Stomach (tissue), 9 donors: ENCODE results near the gene PLCH2. TPM values are rescaled to one million over a fixed set of nuclear protein-coding genes. Genes with fewer than 3 reads are reported as not detected.

Source experiments
- DNase-seq, 2 donors: peaks; one replicate each; pipeline versions ENCODE4 v3.0.0 to v3.0.0-alpha.2; 2013 to 2019
- H3K27ac ChIP-seq, 5 donors: fragments of 200-600 bp in 4 of 5; sonication (generic) in 4 of 5; one replicate each; pipeline ENCODE4 v1.5.1; 2013 to 2019; ENCODE audit warnings: mild to moderate bottlenecking in 1 of 5, moderate library complexity in 1 of 5
- H3K27me3 ChIP-seq, 3 donors: fragments of 200-600 bp; sonication (generic); one replicate each; pipeline ENCODE4 v1.5.1; 2017 to 2019; ENCODE audit warnings: mixed run types in 1 of 3
- H3K36me3 ChIP-seq, 4 donors: fragments of 200-600 bp; sonication (generic); 1 replicate in 3 of 4; 2 replicates in 1 of 4; pipeline ENCODE4 v1.5.1; 2016 to 2019
- H3K4me1 ChIP-seq, 4 donors: fragments of 200-600 bp; sonication (generic); one replicate each; pipeline ENCODE4 v1.5.1; 2016 to 2019
- H3K4me3 ChIP-seq, 4 donors: fragments of 200-600 bp; sonication (generic) in 3 of 4; one replicate each; pipeline ENCODE4 v1.5.1; 2016 to 2019; ENCODE audit warnings: mild to moderate bottlenecking in 1 of 4
- H3K9me3 ChIP-seq, 4 donors: fragments of 200-600 bp; sonication (generic); one replicate each; pipeline ENCODE4 v1.5.1; 2016 to 2019
- CTCF ChIP-seq, 7 experiments: fragments of 450-650 bp in 4 of 7; fragments of 200-600 bp in 3 of 7; sonication (generic) in 3 of 7; IDR thresholded peaks; one replicate each; pipeline ENCODE4 v1.5.1; 2016 to 2019; ENCODE audit warnings: antibody characterized with exemption in 7 of 7, control low read depth in 2 of 7, mild to moderate bottlenecking in 1 of 7
- EP300 ChIP-seq: sonication (generic); formaldehyde crosslinking; IDR thresholded peaks from one replicate; pipeline ENCODE4 v1.6.1; 2017; ENCODE audit warnings: antibody characterized with exemption
- POLR2A ChIP-seq, 4 donors: fragments of 450-650 bp; IDR thresholded peaks; one replicate each; pipeline ENCODE4 v1.6.1; 2016; ENCODE audit warnings: antibody characterized with exemption in 4 of 4, control low read depth in 2 of 4, mild to moderate bottlenecking in 1 of 4, moderate library complexity in 1 of 4
- POLR2AphosphoS5 ChIP-seq, 3 donors: sonication (generic); formaldehyde crosslinking; IDR thresholded peaks; one replicate each; pipeline ENCODE4 v1.6.1; 2016; ENCODE audit warnings: antibody characterized with exemption in 3 of 3
- WGBS, 5 donors: extraction: QIAGEN DNeasy Blood & Tissue Kit in 3 of 5; methylation state at CpG; one replicate each; pipeline versions ENCODE4 v1.1.5 to v1.1.7; 2013 to 2018; 5-methylcytosine and 5-hydroxymethylcytosine counted together
- intact Hi-C: fragments of 100-400 bp; cut with DNase I; formaldehyde crosslinking; loops from one replicate; pipeline ENCODE4 v1.15.1; 2023; ENCODE audit warnings: low total_unique reads
- polyA plus RNA-seq, 3 donors: library from polyadenylated mRNA; stranded (reverse); fragments of 200-250 nt; gene quantifications; one replicate each; pipeline ENCODE4 v1.2.3, GENCODE V29; 2013
- total RNA-seq, 5 donors: library from RNA; depleted of rRNA; stranded (reverse); fragments of >200 nt; gene quantifications; one replicate each; pipeline versions ENCODE4 v1.1.0 to v1.2.3, GENCODE V29; 2014 to 2016
- donor health status: healthy with polysubstance abuse.
- donor health status: Bipolar disorder and iron deficiency.
- donor health status: healthy.

Gene PLCH2
- total and polyA plus RNA-seq, 8 donors = 0.55 to 24.9 (median 1.0) TPM; not detected in 2

GRCh38 chr1:2535981-2536380 lies 59.9 kb downstream of the PLCH2 start:
- Histone ChIP-seq H3K9me3 (no peaks in the 10 kb centered on the region), H3K36me3 (no peaks in the 10 kb centered on the region), H3K4me3 (no peak overlapping the region), H3K27ac (no peak overlapping the region), H3K4me1 (peaks cover 15 to 33% (median 32%) of the 10 kb centered on the region in 4 donors), H3K27me3 (peaks cover 0 to 100% (median 36%) of the 10 kb centered on the region in 3 donors)
- intact Hi-C loops = no loop called here
- WGBS, 5 donors = 80 to 92% (median 87%) methylated on average over 9 of the region's 9 CpGs
- DNase-seq = no peak
- no peak for TF ChIP-seq POLR2A (IDR thresholded peaks at IDR 0.05)
- TF ChIP-seq CTCF (IDR thresholded peaks at IDR 0.05) = no peak
- no peak for TF ChIP-seq POLR2AphosphoS5 (IDR thresholded peaks at IDR 0.05)

GRCh38 chr1:2537784-2538115 lies 61.7 kb downstream of the PLCH2 start:
- Histone ChIP-seq H3K27me3 (peaks cover 0 to 99% (median 23%) of the 10 kb centered on the region in 3 donors), H3K4me3 (no peak overlapping the region), H3K4me1 (peaks cover 12 to 34% (median 31%) of the 10 kb centered on the region in 4 donors), H3K9me3 (no peaks in the 10 kb centered on the region), H3K27ac (no peak overlapping the region), H3K36me3 (no peaks in the 10 kb centered on the region)
- WGBS, 5 donors = 49 to 71% (median 64%) methylated on average over 9 of the region's 9 CpGs
- DNase-seq = no peak
- intact Hi-C loops = no loop called here
- TF ChIP-seq POLR2AphosphoS5 (IDR thresholded peaks at IDR 0.05) (no peak), POLR2A (IDR thresholded peaks at IDR 0.05) (no peak), EP300 (no peak), CTCF (IDR thresholded peaks at IDR 0.05) (no peak)

- peaks cover 0 to 99% (median 19%) of the 10 kb centered on the region in 3 donors for H3K27me3 ChIP-seq
- intact Hi-C loops = no loop called here
- TF ChIP-seq POLR2AphosphoS5 (IDR thresholded peaks at IDR 0.05) (no peak), EP300 (no peak)
These were observed 62.3 kb downstream of the PLCH2 start for GRCh38 chr1:2538376-2538775.

GRCh38 chr1:2538872-2539271 lies 62.8 kb downstream of the PLCH2 start:
- no peak overlapping the region for H3K27ac ChIP-seq
- peaks cover 0 to 99% (median 19%) of the 10 kb centered on the region in 3 donors for H3K27me3 ChIP-seq
- H3K4me3 ChIP-seq = no peak overlapping the region
- TF ChIP-seq EP300 (no peak), POLR2AphosphoS5 (IDR thresholded peaks at IDR 0.05) (no peak), CTCF (IDR thresholded peaks at IDR 0.05) (no peak), POLR2A (IDR thresholded peaks at IDR 0.05) (no peak)
- intact Hi-C loops = no loop called here
- 83 to 98% (median 96%) methylated on average over 8 of the region's 8 CpGs; no CpG with 5 or more reads in 1 of the 5 donors for whole genome bisulfite sequencing, 5 donors
- H3K9me3 ChIP-seq = no peaks in the 10 kb centered on the region
- no peaks in the 10 kb centered on the region for H3K36me3 ChIP-seq
- peaks cover 17 to 43% (median 38%) of the 10 kb centered on the region in 4 donors for H3K4me1 ChIP-seq
- no peak for DNase-seq

More at GRCh38 chr1:2538376-2538775, 62.3 kb downstream of the PLCH2 start:
- no peaks in the 10 kb centered on the region for H3K9me3 ChIP-seq
- no peak for DNase-seq
- peaks cover 12 to 38% (median 33%) of the 10 kb centered on the region in 4 donors for H3K4me1 ChIP-seq
- no peak overlapping the region for H3K27ac ChIP-seq
- WGBS, 5 donors = 84 to 91% (median 87%) methylated on average over 4 of the region's 4 CpGs
- no peaks in the 10 kb centered on the region for H3K36me3 ChIP-seq
- H3K4me3 ChIP-seq = no peak overlapping the region

- intact Hi-C loops = no loop called here
- Histone ChIP-seq H3K9me3 (no peaks in the 10 kb centered on the region), H3K27me3 (peaks cover 0 to 97% (median 19%) of the 10 kb centered on the region in 3 donors), H3K27ac (no peak overlapping the region), H3K4me1 (peaks cover 23 to 47% (median 43%) of the 10 kb centered on the region in 4 donors), H3K4me3 (no peak overlapping the region), H3K36me3 (no peaks in the 10 kb centered on the region)
- TF ChIP-seq CTCF (IDR thresholded peaks at IDR 0.05) (peak in 1 of 7 experiments; percentile 22), POLR2AphosphoS5 (IDR thresholded peaks at IDR 0.05) (no peak)
- no peak for DNase-seq
- WGBS, 5 donors = 74 to 84% (median 81%) methylated on average over 7 to 12 of the region's 12 CpGs
These were observed 63.3 kb downstream of the PLCH2 start for GRCh38 chr1:2539312-2539907.
